ENCODE results near the gene SFMBT1.
A peak's percentile ranks its signal among the peaks of the same experiment; 100 is the strongest.

Gene SFMBT1

DNA sequence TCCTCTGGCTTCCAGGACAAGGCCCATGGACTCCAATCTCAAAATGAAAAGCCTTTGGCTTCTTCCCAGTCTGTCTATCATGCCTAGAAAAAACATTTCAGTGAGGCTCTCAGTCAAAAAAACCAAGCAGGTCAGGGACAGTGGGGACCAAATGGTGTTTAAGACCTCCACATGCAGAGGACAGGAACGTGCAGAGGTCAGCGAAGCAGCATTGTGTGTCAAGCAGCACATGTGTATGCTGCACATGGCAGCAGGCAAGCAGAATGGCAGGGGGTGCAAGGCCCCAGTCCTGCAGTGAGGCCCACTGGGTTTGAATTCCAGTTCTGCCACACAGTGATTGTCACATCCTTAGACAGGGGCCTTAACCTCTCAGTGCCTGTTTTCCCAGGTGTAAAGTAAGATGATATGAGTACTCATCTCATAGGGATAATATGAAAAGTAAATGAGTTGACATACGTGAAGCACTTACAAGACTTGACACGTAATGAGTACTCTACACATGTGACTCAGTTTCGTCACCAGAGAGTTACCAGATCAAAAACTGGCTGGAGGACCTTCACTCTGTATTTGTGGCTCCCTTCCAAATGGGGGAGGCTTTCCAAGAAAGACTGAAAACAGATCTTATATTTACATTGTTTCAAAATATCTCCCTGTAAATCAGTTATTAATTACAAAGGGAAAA lies 159.7 kb downstream of the SFMBT1 start:
- no peak for DNase-seq (ENCODE audit: low read depth)

- no peak for DNase-seq (ENCODE audit: low read depth)
These were observed 163.5 kb downstream of the SFMBT1 start for GRCh38 chr3:52882377-52882776.

DNA sequence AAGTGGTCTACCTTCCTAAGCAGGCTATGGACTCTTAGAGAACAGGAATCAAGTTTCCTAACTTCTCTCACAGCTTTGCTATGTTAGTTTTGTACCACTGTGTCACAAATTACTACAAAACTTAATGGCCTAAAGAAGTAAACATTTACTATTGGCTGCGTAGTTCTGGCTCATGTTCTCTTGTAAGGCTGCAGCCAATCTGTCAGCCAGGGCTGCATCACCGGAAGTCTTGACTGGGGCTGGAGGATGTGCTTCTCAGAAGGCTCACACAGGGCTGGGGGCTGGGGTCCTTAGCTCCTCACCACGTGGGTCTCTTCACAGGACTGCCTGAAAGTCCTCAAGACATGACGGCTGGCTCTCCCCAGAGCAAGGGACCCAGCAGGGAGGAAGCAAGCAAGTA lies 164.0 kb downstream of the SFMBT1 start:
- no peak for DNase-seq (ENCODE audit: low read depth)

DNA sequence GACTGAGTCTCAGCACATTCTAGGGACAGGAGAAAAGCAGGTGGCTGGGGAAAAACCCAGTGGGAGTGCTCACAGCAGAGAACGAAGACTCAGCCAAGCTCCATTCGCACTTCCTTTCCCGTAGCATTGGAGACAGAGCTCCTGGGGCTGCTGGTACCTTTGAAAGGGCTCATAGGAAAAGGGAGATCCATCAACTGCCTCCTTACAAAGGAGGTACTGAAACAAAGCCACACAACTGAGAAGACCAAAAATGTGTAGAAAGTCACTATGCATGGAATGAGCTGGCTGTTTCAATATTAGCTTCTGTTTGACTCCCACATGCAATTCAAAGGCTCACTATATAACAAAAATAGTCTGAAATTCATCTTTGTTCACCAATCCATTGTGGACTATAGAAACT lies 165.4 kb downstream of the SFMBT1 start:
- DNase-seq (ENCODE audit: low read depth) = no peak

- DNase-seq (ENCODE audit: low read depth) = no peak
These were observed 165.8 kb downstream of the SFMBT1 start for GRCh38 chr3:52880047-52880446.

- no peak for DNase-seq (ENCODE audit: low read depth)
These were observed 166.3 kb downstream of the SFMBT1 start for GRCh38 chr3:52879581-52879980.

GRCh38 chr3:52879090-52879489 lies 166.8 kb downstream of the SFMBT1 start:
- no peak for DNase-seq (ENCODE audit: low read depth)

DNA sequence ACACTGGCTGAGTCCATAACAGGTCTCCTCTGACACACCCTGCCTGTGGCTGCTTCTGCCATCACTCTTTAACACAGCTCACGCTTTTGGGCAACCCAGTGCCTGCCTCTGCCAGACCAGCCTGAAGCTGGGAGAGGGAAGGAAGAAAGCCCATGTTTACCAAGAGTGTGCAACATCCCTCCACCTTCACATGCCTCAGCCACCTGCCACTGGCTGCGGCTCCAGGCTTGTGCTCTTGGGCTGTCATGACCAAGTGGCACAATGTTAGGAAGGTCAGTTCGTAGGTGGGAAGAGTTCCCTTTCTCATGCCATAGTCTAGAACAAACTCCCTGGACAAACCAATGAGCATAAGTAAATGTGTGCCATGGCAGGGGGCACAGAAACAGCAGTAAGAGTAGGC lies 168.8 kb downstream of the SFMBT1 start:
- no peak for DNase-seq (ENCODE audit: low read depth)

GRCh38 chr3:52874864-52875587 lies 170.8 kb downstream of the SFMBT1 start:
- DNase-seq (ENCODE audit: low read depth) = no peak

DNA sequence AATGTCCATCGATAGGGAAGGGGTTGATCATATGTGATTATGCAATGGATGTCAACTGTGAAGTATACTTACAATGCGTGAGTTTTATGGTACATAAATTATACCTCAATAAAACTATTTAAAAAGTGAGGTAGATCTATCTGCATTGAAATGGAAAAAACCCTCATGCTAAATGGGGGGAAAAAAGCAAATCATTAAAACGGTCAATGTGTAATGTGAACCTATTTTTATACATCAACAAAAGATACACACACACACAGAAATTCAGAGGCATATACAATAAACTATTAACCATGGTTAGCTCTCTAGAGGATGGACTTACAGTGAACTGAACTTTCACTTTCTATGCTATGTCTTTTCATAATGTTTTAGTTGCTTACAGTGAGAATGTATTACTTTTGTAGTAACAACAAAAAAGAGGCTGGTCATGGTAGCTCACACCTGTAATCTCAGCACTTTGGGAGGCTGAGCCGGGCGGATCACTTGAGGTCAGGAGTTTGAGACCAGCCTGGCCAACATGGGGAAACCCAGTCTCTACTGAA lies 171.6 kb downstream of the SFMBT1 start:
- no peak for DNase-seq (ENCODE audit: low read depth)

GRCh38 chr3:52873433-52874159 lies 172.3 kb downstream of the SFMBT1 start:
- peak; percentile 90 for DNase-seq (ENCODE audit: low read depth)

GRCh38 chr3:52872245-52872644 lies 173.6 kb downstream of the SFMBT1 start:
- DNase-seq (ENCODE audit: low read depth) = no peak

DNA sequence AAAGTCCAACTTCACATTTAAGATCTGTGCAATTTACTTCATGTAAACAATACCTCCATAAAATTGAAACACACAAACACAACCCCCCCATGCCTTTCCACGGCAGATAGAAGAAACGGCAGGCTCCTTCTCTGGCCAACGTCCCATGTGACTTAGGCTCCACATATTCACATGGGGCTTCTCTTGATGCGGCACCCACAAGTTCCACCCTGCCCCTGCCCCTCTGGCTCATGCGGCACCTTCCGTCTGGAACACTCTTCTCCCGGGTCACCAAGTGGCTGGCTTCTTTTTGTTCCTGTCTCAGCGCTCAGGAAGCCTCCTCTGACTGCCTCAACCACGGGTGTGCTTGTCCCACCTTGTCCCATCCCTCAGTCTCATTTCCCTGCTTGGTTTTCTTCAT lies 174.1 kb downstream of the SFMBT1 start:
- no peak for DNase-seq (ENCODE audit: low read depth)

GRCh38 chr3:52870471-52870870 lies 175.4 kb downstream of the SFMBT1 start:
- no peak for DNase-seq (ENCODE audit: low read depth)

GRCh38 chr3:52866427-52866826 lies 179.4 kb downstream of the SFMBT1 start:
- no peak for DNase-seq (ENCODE audit: low read depth)

GRCh38 chr3:52865994-52866393 lies 179.9 kb downstream of the SFMBT1 start:
- DNase-seq (ENCODE audit: low read depth) = no peak

GRCh38 chr3:52860424-52860768 lies 185.5 kb downstream of the SFMBT1 start:
- no peak for DNase-seq (ENCODE audit: low read depth)

- DNase-seq (ENCODE audit: low read depth) = no peak
These were observed 186.0 kb downstream of the SFMBT1 start for GRCh38 chr3:52859686-52860423.

DNA sequence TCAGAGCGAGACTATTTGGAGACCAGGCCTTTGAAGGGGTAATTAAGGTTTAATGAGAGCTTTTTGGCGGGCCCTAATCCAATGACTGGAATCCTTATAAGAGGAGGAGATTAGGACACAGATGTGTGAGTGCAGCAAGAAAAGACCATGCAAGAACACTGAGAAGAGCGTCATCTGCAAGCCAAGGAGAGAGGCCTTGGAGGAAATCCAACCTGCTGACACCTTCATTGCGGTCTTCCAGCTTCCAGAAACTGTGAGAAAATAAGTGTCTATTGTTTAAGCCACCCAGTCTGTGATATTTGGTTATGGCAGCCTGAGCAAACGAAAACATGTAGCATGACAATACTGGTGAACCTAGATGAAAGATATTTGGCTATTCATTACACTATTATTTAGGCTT lies 188.0 kb downstream of the SFMBT1 start:
- no peak for DNase-seq (ENCODE audit: low read depth)

DNA sequence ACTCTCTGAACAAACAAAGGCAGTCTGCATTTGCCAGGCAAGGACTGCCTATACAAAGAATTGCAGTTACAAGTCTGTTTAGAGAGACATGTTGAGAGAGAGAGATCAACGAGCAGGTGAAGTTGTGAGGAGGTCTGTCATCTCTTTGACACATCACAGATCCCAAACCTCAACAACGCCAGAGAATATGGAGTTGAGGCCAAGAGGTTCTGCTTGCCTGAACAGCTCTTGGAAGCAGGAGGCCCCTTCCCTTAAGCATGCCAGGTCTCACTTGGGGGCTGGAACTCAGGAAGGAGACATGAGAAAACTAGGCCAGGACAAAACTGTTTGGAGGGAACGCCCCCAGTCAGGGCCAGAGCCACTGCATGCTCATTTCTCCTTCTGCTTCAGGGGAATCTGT lies 188.7 kb downstream of the SFMBT1 start:
- no peak for DNase-seq (ENCODE audit: low read depth)

GRCh38 chr3:52856666-52857065 lies 189.2 kb downstream of the SFMBT1 start:
- DNase-seq (ENCODE audit: low read depth) = no peak

- no peak for DNase-seq (ENCODE audit: low read depth)
These were observed 191.9 kb downstream of the SFMBT1 start for GRCh38 chr3:52854013-52854412.
